Measurements from ENCODE around the gene SCNN1G. TPM values are rescaled to one million over a fixed set of nuclear protein-coding genes. Genes with fewer than 3 reads are reported as not detected.

Gene SCNN1G
- total and polyA plus RNA-seq, 2 of the 13 experiments (the other 11 are each of a cell fraction or from before 2014, with no cell fraction given) = not detected

GRCh38 chr16:23244122-23244521 lies 61.6 kb downstream of the SCNN1G start:
- Histone ChIP-seq H4K20me1 (ENCODE audit: insufficient read depth, low read length) (no peaks in the 10 kb centered on the region), H3K9ac (ENCODE audit: insufficient read depth, low read depth, low read length) (no peak overlapping the region), H3K9me3 (ENCODE audit: low read length) (no peaks in the 10 kb centered on the region), H3K27ac (ENCODE audit: extremely low read length, insufficient read depth, low read length) (no peak overlapping the region), H3K4me1 (ENCODE audit: insufficient read depth, low read length) (peaks cover 14% of the 10 kb centered on the region), H2AFZ (ENCODE audit: low read length) (no peak overlapping the region), H3K36me3 (replicated peaks in 1 of 2; ENCODE audit: control insufficient read depth in 1 of 2, insufficient read depth in 2 of 2, low read length in 2 of 2) (no peaks in the 10 kb centered on the region), H3K4me3 (replicated peaks in 1 of 3; ENCODE audit: insufficient read depth in 1 of 3, low read depth in 2 of 3, low read length in 3 of 3) (no peak overlapping the region), H3K4me2 (ENCODE audit: low read depth, low read length) (no peak overlapping the region), H3K27me3 (ENCODE audit: control insufficient read depth in 1 of 2, insufficient read depth in 2 of 2, low read length in 2 of 2) (peaks cover 4 to 23% of the 10 kb centered on the region in 2 experiments; a peak in 4 of 5 replicates), H3K79me2 (ENCODE audit: insufficient read depth, low read length) (no peaks in the 10 kb centered on the region)
- POLR2A ChIA-PET = no interaction called here
- DNase-seq (ENCODE audit: low spot score) (no peak), FAIRE-seq (no peak), ATAC-seq (peak; percentile 56)
- in situ Hi-C loops (cut with HindIII; ENCODE audit: extremely low pct_ligation_motif_present, low pct_unique_long_range_greater_than_20kb) (no loop called here), intact Hi-C loops (cut with micrococcal nuclease; ENCODE audit: unreplicated experiment) (no loop called here)
- no TSS peak for BruUV-seq (replicated peaks)
- CTCF ChIA-PET (ENCODE audit: low intra/inter-chr PET ratio, low total read pairs) = no interaction called here
- TF ChIP-seq KIAA2018 (CRISPR knock-in tag; IDR thresholded peaks at IDR 0.05; ENCODE audit: borderline replicate concordance) (no peak), SALL2 (CRISPR knock-in tag; IDR thresholded peaks at IDR 0.05) (no peak), ZNF160 (CRISPR knock-in tag; IDR thresholded peaks at IDR 0.05) (no peak), ATF3 (CRISPR knock-in tag; IDR thresholded peaks at IDR 0.05) (no peak), RNF2 (conservative IDR thresholded peaks at IDR 0.05; ENCODE audit: low read depth) (no peak), ZNF83 (CRISPR knock-in tag; IDR thresholded peaks at IDR 0.05; ENCODE audit: borderline replicate concordance) (no peak), ZSCAN29 (CRISPR knock-in tag; conservative IDR thresholded peaks at IDR 0.05) (no peak), ZUFSP (CRISPR knock-in tag; IDR thresholded peaks at IDR 0.05; ENCODE audit: borderline replicate concordance) (no peak), KDM2A (CRISPR knock-in tag; IDR thresholded peaks at IDR 0.05; ENCODE audit: borderline replicate concordance, low read depth) (no peak), NR2C2 (CRISPR knock-in tag; IDR thresholded peaks at IDR 0.05; ENCODE audit: borderline replicate concordance) (no peak), JUND (CRISPR knock-in tag; IDR thresholded peaks at IDR 0.05) (no peak), HOMEZ (CRISPR knock-in tag; IDR thresholded peaks at IDR 0.05; ENCODE audit: low read depth) (no peak), ZNF225 (CRISPR knock-in tag; IDR thresholded peaks at IDR 0.05) (no peak), POLR2AphosphoS5 (IDR thresholded peaks at IDR 0.05; ENCODE audit: low read depth, low read length) (no peak)

Measured in HepG2 (cell line).